ENCODE results near the gene TNP2.
"Not testable (repeated sequence)": the region's sequence is repeated elsewhere in the genome, so short reads cannot be mapped to it uniquely, and the experiment has no call there.

TNP2 gene

GRCh38 chr16:11306997-11307638, 38.0 kb upstream of the TNP2 start:
- DNase-seq = no peak

GRCh38 chr16:11306381-11306780, 37.3 kb upstream of the TNP2 start:
- peaks cover 26% of the 10 kb centered on the region for H3K4me1 Mint-ChIP-seq
- no peaks in the 10 kb centered on the region for H3K9me3 Mint-ChIP-seq
- no peak overlapping the region for H3K27ac Mint-ChIP-seq
- H3K27me3 Mint-ChIP-seq = no peaks in the 10 kb centered on the region
- DNase-seq (no peak), ATAC-seq (no peak)
- no peak overlapping the region for H3K4me3 Mint-ChIP-seq
- H3K36me3 Mint-ChIP-seq (ENCODE audit: low read depth) = no peaks in the 10 kb centered on the region

More at GRCh38 chr16:11306997-11307638, 38.0 kb upstream of the TNP2 start:
- Mint-ChIP-seq H3K27me3 (no peaks in the 10 kb centered on the region), H3K4me3 (no peak overlapping the region), H3K9me3 (no peaks in the 10 kb centered on the region), H3K27ac (no peak overlapping the region), H3K36me3 (ENCODE audit: low read depth) (no peaks in the 10 kb centered on the region), H3K4me1 (peaks cover 32% of the 10 kb centered on the region)
- no peak for ATAC-seq

- Mint-ChIP-seq H3K27ac (no peak overlapping the region), H3K4me3 (no peak overlapping the region)
- DNase-seq = no peak
Measured at GRCh38 chr16:11303405-11304138, 34.4 kb upstream of the TNP2 start.

GRCh38 chr16:11302977-11303376, 33.9 kb upstream of the TNP2 start:
- DNase-seq (no peak), ATAC-seq (no peak)
- H3K27ac Mint-ChIP-seq = no peak overlapping the region
- no peak overlapping the region for H3K4me3 Mint-ChIP-seq
- H3K9me3 Mint-ChIP-seq = no peaks in the 10 kb centered on the region
- no peaks in the 10 kb centered on the region for H3K36me3 Mint-ChIP-seq (ENCODE audit: low read depth)
- peaks cover 1% of the 10 kb centered on the region for H3K27me3 Mint-ChIP-seq
- H3K4me1 Mint-ChIP-seq = peaks cover 18% of the 10 kb centered on the region

More at GRCh38 chr16:11303405-11304138, 34.4 kb upstream of the TNP2 start:
- H3K36me3 Mint-ChIP-seq (ENCODE audit: low read depth) = no peaks in the 10 kb centered on the region
- ATAC-seq = no peak
- H3K9me3 Mint-ChIP-seq = no peaks in the 10 kb centered on the region
- H3K27me3 Mint-ChIP-seq = peaks cover under 1% of the 10 kb centered on the region
- peaks cover 17% of the 10 kb centered on the region for H3K4me1 Mint-ChIP-seq

GRCh38 chr16:11301645-11302501, 32.7 kb upstream of the TNP2 start:
- no peaks in the 10 kb centered on the region for H3K9me3 Mint-ChIP-seq
- H3K4me3 Mint-ChIP-seq = no peak overlapping the region
- no peaks in the 10 kb centered on the region for H3K36me3 Mint-ChIP-seq (ENCODE audit: low read depth)
- DNase-seq (no peak), ATAC-seq (no peak)
- peaks cover 1% of the 10 kb centered on the region for H3K27me3 Mint-ChIP-seq
- peaks cover 25% of the 10 kb centered on the region for H3K4me1 Mint-ChIP-seq
- no peak overlapping the region for H3K27ac Mint-ChIP-seq

- Mint-ChIP-seq H3K27me3 (peaks cover 1% of the 10 kb centered on the region), H3K4me1 (peaks cover 35% of the 10 kb centered on the region), H3K4me3 (no peak overlapping the region), H3K27ac (no peak overlapping the region), H3K36me3 (ENCODE audit: low read depth) (no peaks in the 10 kb centered on the region), H3K9me3 (no peaks in the 10 kb centered on the region)
- DNase-seq (no peak), ATAC-seq (no peak)
Measured at GRCh38 chr16:11300560-11300892, 31.4 kb upstream of the TNP2 start.

GRCh38 chr16:11299865-11300559, 30.9 kb upstream of the TNP2 start:
- DNase-seq (no peak), ATAC-seq (no peak)
- Mint-ChIP-seq H3K36me3 (ENCODE audit: low read depth) (no peaks in the 10 kb centered on the region), H3K4me3 (no peak overlapping the region), H3K4me1 (peaks cover 37% of the 10 kb centered on the region), H3K9me3 (no peaks in the 10 kb centered on the region), H3K27ac (no peak overlapping the region), H3K27me3 (peaks cover 1% of the 10 kb centered on the region)

GRCh38 chr16:11298950-11299547, 29.9 kb upstream of the TNP2 start:
- not testable (repeated sequence) for DNase-seq; H3K4me3 Mint-ChIP-seq; H3K9me3 Mint-ChIP-seq; ATAC-seq; H3K36me3 Mint-ChIP-seq (ENCODE audit: low read depth); H3K27me3 Mint-ChIP-seq
- H3K27ac Mint-ChIP-seq = peak overlapping the region; percentile 46
- peaks cover 42% of the 10 kb centered on the region for H3K4me1 Mint-ChIP-seq

- Mint-ChIP-seq H3K4me1 (peaks cover 47% of the 10 kb centered on the region), H3K9me3 (no peaks in the 10 kb centered on the region), H3K27ac (peak overlapping the region; percentile 46), H3K4me3 (no peak overlapping the region), H3K36me3 (ENCODE audit: low read depth) (no peaks in the 10 kb centered on the region), H3K27me3 (peaks cover 5% of the 10 kb centered on the region)
- ATAC-seq (no peak), DNase-seq (no peak)
Measured at GRCh38 chr16:11298143-11298900, 29.2 kb upstream of the TNP2 start.

- Mint-ChIP-seq H3K4me3 (peak overlapping the region; percentile 54), H3K4me1 (peaks cover 51% of the 10 kb centered on the region), H3K27ac (peak overlapping the region; percentile 50), H3K36me3 (ENCODE audit: low read depth) (no peaks in the 10 kb centered on the region), H3K9me3 (no peaks in the 10 kb centered on the region), H3K27me3 (peaks cover 5% of the 10 kb centered on the region)
- peak; percentile 84 for ATAC-seq
- DNase-seq = peak; percentile 75
Measured at GRCh38 chr16:11297492-11298142, 28.5 kb upstream of the TNP2 start.

- H3K27ac Mint-ChIP-seq = peak overlapping the region; percentile 50
- H3K27me3 Mint-ChIP-seq = peaks cover 8% of the 10 kb centered on the region
- H3K9me3 Mint-ChIP-seq = no peaks in the 10 kb centered on the region
- no peak for DNase-seq
- peak overlapping the region; percentile 54 for H3K4me3 Mint-ChIP-seq
- no peak for ATAC-seq
- H3K4me1 Mint-ChIP-seq = peaks cover 51% of the 10 kb centered on the region
- no peaks in the 10 kb centered on the region for H3K36me3 Mint-ChIP-seq (ENCODE audit: low read depth)
Measured at GRCh38 chr16:11296706-11297491, 27.8 kb upstream of the TNP2 start.

- Mint-ChIP-seq H3K4me1 (peaks cover 51% of the 10 kb centered on the region), H3K9me3 (no peaks in the 10 kb centered on the region), H3K36me3 (ENCODE audit: low read depth) (no peaks in the 10 kb centered on the region), H3K27ac (no peak overlapping the region), H3K4me3 (no peak overlapping the region), H3K27me3 (peaks cover 11% of the 10 kb centered on the region)
- DNase-seq = no peak
- no peak for ATAC-seq
Measured at GRCh38 chr16:11296351-11296705, 27.2 kb upstream of the TNP2 start.

- ATAC-seq (no peak), DNase-seq (no peak)
- Mint-ChIP-seq H3K36me3 (ENCODE audit: low read depth) (no peaks in the 10 kb centered on the region), H3K27ac (no peak overlapping the region), H3K9me3 (no peaks in the 10 kb centered on the region), H3K4me3 (no peak overlapping the region), H3K27me3 (peaks cover 12% of the 10 kb centered on the region), H3K4me1 (peaks cover 51% of the 10 kb centered on the region)
Measured at GRCh38 chr16:11295672-11296071, 26.5 kb upstream of the TNP2 start.
